ENCODE results near the gene EIF4A2.

DNA sequence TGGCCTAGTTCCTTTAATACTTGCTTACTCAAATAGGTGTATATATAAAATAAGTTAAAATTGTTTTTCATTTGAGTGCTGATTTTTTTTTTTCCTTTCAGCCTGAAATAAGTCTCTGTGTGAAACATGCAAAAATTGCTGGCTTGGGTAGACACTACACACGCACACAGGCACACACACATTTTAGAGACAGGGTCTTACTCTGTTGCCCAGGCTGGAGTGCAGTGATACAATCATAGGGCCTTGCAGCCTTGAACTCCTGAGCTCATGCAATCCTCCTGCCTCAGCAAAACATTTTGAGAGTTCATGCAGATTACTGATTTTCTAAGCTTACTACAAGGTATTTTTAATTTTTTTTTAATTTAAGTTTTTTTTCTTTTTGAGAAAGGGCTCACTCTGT, 35.6 kb downstream of the EIF4A2 start:
- TF ChIP-seq, protein P1, sequence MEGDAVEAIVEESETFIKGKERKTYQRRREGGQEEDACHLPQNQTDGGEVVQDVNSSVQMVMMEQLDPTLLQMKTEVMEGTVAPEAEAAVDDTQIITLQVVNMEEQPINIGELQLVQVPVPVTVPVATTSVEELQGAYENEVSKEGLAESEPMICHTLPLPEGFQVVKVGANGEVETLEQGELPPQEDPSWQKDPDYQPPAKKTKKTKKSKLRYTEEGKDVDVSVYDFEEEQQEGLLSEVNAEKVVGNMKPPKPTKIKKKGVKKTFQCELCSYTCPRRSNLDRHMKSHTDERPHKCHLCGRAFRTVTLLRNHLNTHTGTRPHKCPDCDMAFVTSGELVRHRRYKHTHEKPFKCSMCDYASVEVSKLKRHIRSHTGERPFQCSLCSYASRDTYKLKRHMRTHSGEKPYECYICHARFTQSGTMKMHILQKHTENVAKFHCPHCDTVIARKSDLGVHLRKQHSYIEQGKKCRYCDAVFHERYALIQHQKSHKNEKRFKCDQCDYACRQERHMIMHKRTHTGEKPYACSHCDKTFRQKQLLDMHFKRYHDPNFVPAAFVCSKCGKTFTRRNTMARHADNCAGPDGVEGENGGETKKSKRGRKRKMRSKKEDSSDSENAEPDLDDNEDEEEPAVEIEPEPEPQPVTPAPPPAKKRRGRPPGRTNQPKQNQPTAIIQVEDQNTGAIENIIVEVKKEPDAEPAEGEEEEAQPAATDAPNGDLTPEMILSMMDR (IDR thresholded peaks at IDR 0.05), result no peak
- TF ChIP-seq POLR2A (IDR thresholded peaks at IDR 0.05), result no peak

Data from esophagus squamous epithelium (tissue), 4 donors.